ENCODE measurements around the gene CCN5. TPM values are rescaled to one million over a fixed set of nuclear protein-coding genes. Genes with fewer than 3 reads are reported as not detected.

CCN5 gene
- total and polyA plus RNA-seq, 9 donors, result 47.4 to 296 (median 183) TPM

DNA sequence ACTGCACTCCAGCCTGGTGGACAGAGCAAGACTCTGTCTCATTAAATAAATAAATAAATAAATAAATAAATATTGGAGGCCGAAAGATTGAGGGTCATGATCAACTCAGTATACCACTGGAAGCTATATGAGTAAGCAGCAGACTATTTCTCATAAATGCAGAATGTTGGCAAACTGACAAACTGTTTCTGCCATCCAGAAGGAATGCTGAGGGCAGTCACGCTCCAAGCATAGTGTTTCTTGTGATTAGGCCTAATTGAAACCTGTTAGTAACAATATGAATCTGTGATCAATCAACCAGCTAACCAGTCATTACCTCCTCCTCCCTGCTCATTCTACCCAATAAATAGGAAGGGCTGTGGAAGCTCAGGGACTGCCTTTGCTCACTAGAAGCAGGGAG lies 15.3 kb downstream of the CCN5 start:
- no peaks in the 10 kb centered on the region for H3K36me3 ChIP-seq
- H3K4me3 ChIP-seq, result no peak overlapping the region
- intact Hi-C loops (cut with DNase I), result no loop called here
- no peak overlapping the region for H3K27ac ChIP-seq
- no peak for TF ChIP-seq CTCF (IDR thresholded peaks at IDR 0.05)
- no peak for TF ChIP-seq EP300 (IDR thresholded peaks at IDR 0.05)
- no peak for TF ChIP-seq POLR2A (IDR thresholded peaks at IDR 0.05)
- H3K9me3 ChIP-seq, result no peaks in the 10 kb centered on the region
- no peak for DNase-seq
- H3K4me1 ChIP-seq (ENCODE audit: insufficient read depth), result peaks cover 13% of the 10 kb centered on the region
- WGBS, 3 donors, result 80 to 95% (median 83%) methylated on average over 2 of the region's 2 CpGs
- no peaks in the 10 kb centered on the region for H3K27me3 ChIP-seq

GRCh38 chr20:44731657-44732056 lies 16.5 kb downstream of the CCN5 start:
- peak in 2 of 5 donors; percentile 53 to 61 for DNase-seq
- H3K36me3 ChIP-seq, result no peaks in the 10 kb centered on the region
- intact Hi-C loops (cut with DNase I), result loop anchor here (1.0 to 2.0 kb wide), 2 partner anchors 46 to 47 kb away; no protein-coding TSS in a partner anchor
- H3K4me3 ChIP-seq, result no peak overlapping the region
- 68 to 76% (median 69%) methylated on average over 8 of the region's 8 CpGs for WGBS, 3 donors
- H3K27me3 ChIP-seq, result no peaks in the 10 kb centered on the region
- H3K27ac ChIP-seq, result peak overlapping the region in 1 of 2 donors; percentile 11
- H3K4me1 ChIP-seq (ENCODE audit: insufficient read depth), result peaks cover 13% of the 10 kb centered on the region
- no peak for TF ChIP-seq CTCF (IDR thresholded peaks at IDR 0.05)
- TF ChIP-seq EP300 (IDR thresholded peaks at IDR 0.05), result no peak
- no peak for TF ChIP-seq POLR2A (IDR thresholded peaks at IDR 0.05)
- no peaks in the 10 kb centered on the region for H3K9me3 ChIP-seq

DNA sequence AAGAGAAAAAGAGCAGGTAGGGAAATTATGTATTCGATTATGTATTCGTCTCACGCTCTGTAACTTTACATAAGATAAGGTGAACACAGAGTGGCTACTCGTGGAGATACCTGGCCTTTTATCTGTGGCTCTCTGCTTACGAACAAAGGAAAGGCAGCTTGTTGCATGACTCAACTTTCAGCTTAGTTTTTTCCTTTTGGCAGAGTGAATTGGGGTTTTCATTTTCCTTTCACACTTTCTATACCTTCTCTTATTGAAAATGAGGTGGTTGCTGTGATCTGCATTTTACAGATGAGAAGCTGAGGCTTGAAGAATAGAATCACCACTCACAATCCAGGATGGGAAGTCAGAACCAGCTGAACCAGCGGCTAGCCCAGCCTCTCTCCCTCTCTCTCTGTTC lies 17.2 kb downstream of the CCN5 start:
- WGBS, 3 donors, result 71 to 76% (median 74%) methylated on average over 6 of the region's 6 CpGs
- Histone ChIP-seq H3K4me3 (no peak overlapping the region), H3K36me3 (no peaks in the 10 kb centered on the region), H3K9me3 (no peaks in the 10 kb centered on the region), H3K4me1 (ENCODE audit: insufficient read depth) (peaks cover 13% of the 10 kb centered on the region), H3K27ac (no peak overlapping the region), H3K27me3 (no peaks in the 10 kb centered on the region)
- intact Hi-C loops (cut with DNase I), result loop anchor here (1.0 to 2.0 kb wide), 2 partner anchors 47 to 48 kb away; no protein-coding TSS in a partner anchor
- TF ChIP-seq POLR2A (IDR thresholded peaks at IDR 0.05), result no peak
- TF ChIP-seq CTCF (IDR thresholded peaks at IDR 0.05), result no peak
- TF ChIP-seq EP300 (IDR thresholded peaks at IDR 0.05), result no peak
- DNase-seq, result no peak

- peak; percentile 89 to 98 (median 91) for TF ChIP-seq CTCF (IDR thresholded peaks at IDR 0.05)
- no peak for TF ChIP-seq EP300 (IDR thresholded peaks at IDR 0.05)
- TF ChIP-seq POLR2A (IDR thresholded peaks at IDR 0.05), result no peak
- Histone ChIP-seq H3K4me3 (no peak overlapping the region), H3K27ac (no peak overlapping the region), H3K9me3 (no peaks in the 10 kb centered on the region), H3K36me3 (no peaks in the 10 kb centered on the region), H3K4me1 (ENCODE audit: insufficient read depth) (peaks cover 13% of the 10 kb centered on the region), H3K27me3 (no peaks in the 10 kb centered on the region)
- intact Hi-C loops (cut with DNase I), result loop anchor here in 3 of 4 donors (2.0 kb wide), 1 partner anchor 49 kb away; no protein-coding TSS in a partner anchor
- peak; percentile 76 to 85 (median 83) for DNase-seq
- 17 to 25% (median 19%) methylated on average over 7 of the region's 7 CpGs for WGBS, 3 donors
These were observed 18.3 kb downstream of the CCN5 start for GRCh38 chr20:44733341-44734069.

Data from ovary (tissue), 9 donors.